ENCODE results near the gene KCNMA1.

GRCh38 chr10:76945166-76945565, 692.4 kb downstream of the KCNMA1 start:
- TF ChIP-seq POLR2AphosphoS5 (IDR thresholded peaks at IDR 0.05; ENCODE audit: insufficient read depth in 1 of 2, low read depth in 1 of 2) = no peak
- no peak for TF ChIP-seq CTCF (IDR thresholded peaks at IDR 0.05)

All from vagina (tissue), 2 donors.